ENCODE measurements around the gene USP35.

Gene USP35

DNA sequence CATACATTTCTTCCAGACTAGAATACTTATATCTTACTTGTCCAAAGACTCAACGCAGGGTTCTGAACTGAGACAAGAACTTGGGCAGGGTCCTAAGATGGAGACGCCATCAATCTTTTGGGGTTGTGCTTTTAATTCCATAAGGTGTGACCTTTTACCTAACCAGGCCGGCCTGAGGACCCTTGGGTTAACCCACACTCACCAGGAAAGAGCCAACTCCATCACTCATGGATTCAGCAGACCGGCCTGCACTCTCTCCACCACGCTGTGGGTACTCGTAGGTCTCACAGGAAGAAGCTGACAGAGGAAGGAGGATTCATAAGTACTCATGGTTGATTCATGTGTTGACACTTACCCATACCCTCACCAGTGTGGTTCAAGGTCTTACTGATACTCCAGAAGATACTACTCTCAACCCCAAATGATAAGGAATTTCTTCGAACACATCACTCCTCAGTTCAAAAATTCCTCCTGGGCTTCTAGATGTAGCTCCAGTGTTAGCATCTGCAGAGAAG lies 36.2 kb downstream of the USP35 start:
- Histone ChIP-seq H3K4me1 (ENCODE audit: control insufficient read depth in 1 of 2, insufficient read depth in 1 of 2, low read depth in 1 of 2, low read length in 1 of 2) (peaks cover 4 to 7% of the 10 kb centered on the region in 2 experiments), H3K27ac (no peak overlapping the region), H3K27me3 (no peaks in the 10 kb centered on the region), H3K36me3 (peaks cover 83% of the 10 kb centered on the region), H3K4me3 (ENCODE audit: low read depth in 1 of 2, low read length in 1 of 2) (no peak overlapping the region), H3K9me3 (peaks cover 3% of the 10 kb centered on the region)
- TF ChIP-seq, protein P1, sequence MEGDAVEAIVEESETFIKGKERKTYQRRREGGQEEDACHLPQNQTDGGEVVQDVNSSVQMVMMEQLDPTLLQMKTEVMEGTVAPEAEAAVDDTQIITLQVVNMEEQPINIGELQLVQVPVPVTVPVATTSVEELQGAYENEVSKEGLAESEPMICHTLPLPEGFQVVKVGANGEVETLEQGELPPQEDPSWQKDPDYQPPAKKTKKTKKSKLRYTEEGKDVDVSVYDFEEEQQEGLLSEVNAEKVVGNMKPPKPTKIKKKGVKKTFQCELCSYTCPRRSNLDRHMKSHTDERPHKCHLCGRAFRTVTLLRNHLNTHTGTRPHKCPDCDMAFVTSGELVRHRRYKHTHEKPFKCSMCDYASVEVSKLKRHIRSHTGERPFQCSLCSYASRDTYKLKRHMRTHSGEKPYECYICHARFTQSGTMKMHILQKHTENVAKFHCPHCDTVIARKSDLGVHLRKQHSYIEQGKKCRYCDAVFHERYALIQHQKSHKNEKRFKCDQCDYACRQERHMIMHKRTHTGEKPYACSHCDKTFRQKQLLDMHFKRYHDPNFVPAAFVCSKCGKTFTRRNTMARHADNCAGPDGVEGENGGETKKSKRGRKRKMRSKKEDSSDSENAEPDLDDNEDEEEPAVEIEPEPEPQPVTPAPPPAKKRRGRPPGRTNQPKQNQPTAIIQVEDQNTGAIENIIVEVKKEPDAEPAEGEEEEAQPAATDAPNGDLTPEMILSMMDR (IDR thresholded peaks at IDR 0.05) = no peak

DNA sequence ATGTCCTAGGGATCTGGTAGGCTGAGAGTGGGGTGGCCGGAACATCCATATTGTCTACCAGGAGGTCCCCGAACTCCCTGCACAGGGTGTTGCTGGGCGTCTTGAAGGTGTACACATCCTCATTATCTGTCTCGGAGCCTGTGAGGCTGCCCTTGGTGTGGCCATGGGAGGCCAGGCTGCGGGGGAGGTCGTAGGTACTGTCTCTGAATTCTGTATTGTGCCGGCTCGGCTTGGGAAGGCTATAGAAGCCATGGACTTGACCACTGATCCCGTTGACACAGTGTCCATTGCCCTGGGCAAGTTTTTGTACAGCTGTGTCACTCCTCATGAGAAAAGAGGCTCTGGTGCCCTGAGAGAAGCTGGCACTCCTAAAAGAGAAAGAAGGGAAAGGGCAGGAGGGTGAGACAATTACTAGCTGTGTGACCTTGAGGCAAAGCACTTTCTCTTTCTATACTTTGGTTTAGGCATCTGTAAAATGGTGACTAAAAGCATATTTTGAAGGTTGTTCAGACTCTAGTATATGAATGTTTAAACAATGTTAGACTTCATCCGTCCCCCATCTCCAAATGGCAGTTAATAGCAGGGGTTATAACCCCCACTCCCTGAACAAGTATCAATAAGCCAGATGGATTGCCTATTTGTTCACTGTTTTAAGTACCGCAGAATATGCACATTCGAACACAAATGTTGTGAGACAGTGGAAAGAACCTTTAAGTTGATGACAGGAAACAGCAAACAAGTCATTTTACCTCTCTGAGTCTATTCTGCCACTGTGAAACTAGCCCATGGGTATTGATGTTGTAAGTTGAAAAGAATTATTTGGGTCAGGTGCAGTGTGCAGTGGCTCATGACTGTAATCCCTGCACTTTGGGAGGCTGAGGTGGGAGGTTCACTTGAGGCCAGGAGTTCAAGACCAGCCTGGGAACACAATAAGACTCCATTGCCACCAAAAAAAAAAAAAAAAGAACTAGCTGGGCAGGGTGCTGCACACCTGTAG lies 38.3 kb downstream of the USP35 start:
- Histone ChIP-seq H3K27ac (no peak overlapping the region), H3K9me3 (peaks cover 3% of the 10 kb centered on the region), H3K27me3 (no peaks in the 10 kb centered on the region), H3K36me3 (peaks cover 63% of the 10 kb centered on the region), H3K4me3 (ENCODE audit: low read depth in 1 of 2, low read length in 1 of 2) (no peak overlapping the region), H3K4me1 (ENCODE audit: control insufficient read depth in 1 of 2, insufficient read depth in 1 of 2, low read depth in 1 of 2, low read length in 1 of 2) (peaks cover 4 to 7% of the 10 kb centered on the region in 2 experiments)
- TF ChIP-seq, protein P1 (IDR thresholded peaks at IDR 0.05) = no peak

DNA sequence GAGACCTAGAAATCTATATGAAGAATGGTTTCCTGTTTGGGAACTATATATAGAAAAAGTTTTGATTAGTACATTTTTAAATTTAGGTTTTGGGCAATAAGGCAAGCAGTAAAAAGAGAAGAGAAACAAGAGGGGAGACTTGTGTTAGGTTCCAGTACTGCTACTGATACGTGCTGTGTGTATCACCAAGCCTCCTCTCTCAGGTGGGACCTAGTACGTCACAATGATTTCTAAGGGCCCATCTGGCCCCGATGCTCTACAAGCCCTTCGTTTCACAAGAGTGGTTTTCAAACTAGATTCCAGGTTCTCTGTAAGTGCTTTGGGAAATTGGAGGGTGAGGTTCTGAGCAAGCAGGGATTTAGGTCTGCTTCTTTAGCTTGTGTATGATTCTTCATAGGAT lies 39.2 kb downstream of the USP35 start:
- H3K27ac ChIP-seq = peak overlapping the region; percentile 69
- no peaks in the 10 kb centered on the region for H3K27me3 ChIP-seq
- TF ChIP-seq, protein P1 (IDR thresholded peaks at IDR 0.05) = no peak
- H3K9me3 ChIP-seq = peaks cover 3% of the 10 kb centered on the region
- H3K4me3 ChIP-seq (ENCODE audit: low read depth in 1 of 2, low read length in 1 of 2) = no peak overlapping the region
- H3K4me1 ChIP-seq (ENCODE audit: control insufficient read depth in 1 of 2, insufficient read depth in 1 of 2, low read depth in 1 of 2, low read length in 1 of 2) = peaks cover 4 to 7% of the 10 kb centered on the region in 2 experiments
- H3K36me3 ChIP-seq = peaks cover 54% of the 10 kb centered on the region

DNA sequence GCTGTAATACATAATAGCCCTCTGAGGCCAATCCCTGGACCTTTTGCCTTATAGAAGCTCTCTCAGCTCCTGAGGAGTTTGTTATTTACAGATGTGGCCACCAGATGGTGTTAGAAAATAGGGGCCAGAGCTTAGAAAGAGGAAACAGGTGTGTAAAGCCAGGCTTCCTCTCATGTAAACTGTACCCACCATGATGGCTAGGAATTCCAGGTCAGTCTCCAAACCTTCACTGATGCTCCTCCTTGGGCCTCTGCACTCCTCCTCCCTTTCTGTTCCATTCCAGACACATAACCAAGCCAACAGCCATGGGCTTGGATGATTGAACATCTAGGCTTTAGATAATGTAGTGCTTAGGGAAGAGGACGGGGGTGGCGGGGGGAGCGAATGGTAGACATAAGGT lies 39.7 kb downstream of the USP35 start:
- Histone ChIP-seq H3K27me3 (no peaks in the 10 kb centered on the region), H3K4me3 (ENCODE audit: low read depth in 1 of 2, low read length in 1 of 2) (no peak overlapping the region), H3K27ac (peak overlapping the region; percentile 69), H3K36me3 (peaks cover 49% of the 10 kb centered on the region), H3K9me3 (peaks cover 3% of the 10 kb centered on the region), H3K4me1 (ENCODE audit: control insufficient read depth in 1 of 2, insufficient read depth in 1 of 2, low read depth in 1 of 2, low read length in 1 of 2) (peaks cover 4 to 7% of the 10 kb centered on the region in 2 experiments)
- TF ChIP-seq, protein P1 (IDR thresholded peaks at IDR 0.05) = peak; percentile 65

DNA sequence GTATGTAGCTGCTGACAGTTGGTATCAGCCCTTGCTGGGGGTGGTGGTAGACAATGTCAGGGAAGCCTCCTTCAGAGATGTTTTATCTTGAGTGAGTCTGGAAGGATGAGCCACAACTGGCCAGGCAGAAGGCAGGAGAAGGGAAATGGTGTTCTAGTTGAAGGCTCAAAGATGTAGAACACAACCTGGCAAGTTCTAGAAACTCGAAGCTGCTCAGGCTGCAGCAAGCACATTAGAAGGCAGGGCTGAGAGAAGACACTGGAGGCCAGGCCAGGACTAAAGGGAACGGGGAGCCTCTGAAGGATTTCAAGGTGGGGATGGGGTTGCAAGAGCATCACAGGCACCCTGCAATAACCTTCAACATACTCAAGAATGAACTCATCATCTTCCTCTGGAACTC lies 40.4 kb downstream of the USP35 start:
- Histone ChIP-seq H3K9me3 (peaks cover 3% of the 10 kb centered on the region), H3K27ac (peak overlapping the region; percentile 69), H3K27me3 (no peaks in the 10 kb centered on the region), H3K4me3 (ENCODE audit: low read depth in 1 of 2, low read length in 1 of 2) (no peak overlapping the region), H3K4me1 (ENCODE audit: control insufficient read depth in 1 of 2, insufficient read depth in 1 of 2, low read depth in 1 of 2, low read length in 1 of 2) (peaks cover 4 to 7% of the 10 kb centered on the region in 2 experiments), H3K36me3 (peaks cover 45% of the 10 kb centered on the region)
- TF ChIP-seq, protein P1 (IDR thresholded peaks at IDR 0.05) = no peak

Data from neutrophil (primary cell).